SU-DHL-6 (cell line): ENCODE data around the gene FBH1.

Source experiments
- H2AFZ ChIP-seq: fragments of 200-600 bp; sonication (generic); 2 replicates; pipeline ENCODE4 v1.6.1; 2014; ENCODE audit warnings: low read depth, mild to moderate bottlenecking, moderate library complexity, mixed read lengths, antibody characterized with exemption, low read length; ENCODE audit not compliant: severe bottlenecking
- H3F3A ChIP-seq: fragments of 200-600 bp; shearing (Covaris generic); 2 replicates; pipeline ENCODE4 v1.6.0; 2016; ENCODE audit warnings: antibody characterized with exemption, mild to moderate bottlenecking; ENCODE audit not compliant: insufficient read depth
- H3K27ac ChIP-seq: fragments of 200-600 bp; sonication (generic); 2 replicates; pipeline ENCODE4 v1.5.1; 2016; ENCODE audit warnings: low read depth, mild to moderate bottlenecking, low read length, moderate library complexity, mixed read lengths
- H3K27me3 ChIP-seq: fragments of 200-600 bp; sonication (generic), shearing (Covaris generic); 2 replicates; pipeline ENCODE4 v1.6.0; 2014; ENCODE audit warnings: mild to moderate bottlenecking, low read length
- H3K36me3 ChIP-seq: fragments of 200-600 bp; sonication (generic); 2 replicates; pipeline ENCODE4 v1.6.1; 2014; ENCODE audit warnings: mild to moderate bottlenecking, low read length, mixed read lengths
- H3K4me2 ChIP-seq: fragments of 300-600, 200-600 bp; shearing (Covaris generic), sonication (generic); 2 replicates; pipeline ENCODE4 v1.6.0; 2014; ENCODE audit warnings: low read length, low read depth, mild to moderate bottlenecking; ENCODE audit not compliant: poor library complexity, severe bottlenecking
- H3K4me3 ChIP-seq: fragments of 200-600 bp; sonication (generic); 2 replicates; pipeline ENCODE4 v1.5.1; 2014; ENCODE audit warnings: antibody characterized with exemption, low read length, mild to moderate bottlenecking, mixed read lengths; ENCODE audit not compliant: insufficient read depth, poor library complexity, severe bottlenecking
- H3K79me2 ChIP-seq: fragments of 200-600 bp; sonication (generic); 2 replicates; pipeline ENCODE4 v1.6.1; 2014; ENCODE audit warnings: mild to moderate bottlenecking, low read length, moderate library complexity; ENCODE audit not compliant: insufficient read depth
- H3K9ac ChIP-seq: fragments of 200-600 bp; sonication (generic); 2 replicates; pipeline ENCODE4 v1.7.0; 2014; ENCODE audit warnings: mild to moderate bottlenecking, low read length
- H3K9me2 ChIP-seq: fragments of 200-600 bp; sonication (generic); replicated peaks from 2 replicates; pipeline ENCODE4 v1.6.1; 2014; ENCODE audit warnings: low read length; ENCODE audit not compliant: insufficient read depth
- H3K9me3 ChIP-seq: fragments of 200-600 bp; sonication (generic); 2 replicates; pipeline ENCODE4 v1.6.1; 2014; ENCODE audit warnings: low read length, mixed read lengths; ENCODE audit not compliant: insufficient read depth
- H4K20me1 ChIP-seq: fragments of 200-600 bp; sonication (generic); 2 replicates; pipeline ENCODE4 v1.6.1; 2014; ENCODE audit warnings: low read depth, mild to moderate bottlenecking, antibody characterized with exemption, low read length, moderate library complexity, mixed read lengths
- EZH2phosphoT487 ChIP-seq: fragments of 200-600 bp; sonication (generic), shearing (Covaris generic); conservative IDR thresholded peaks from 2 replicates; pipeline ENCODE4 v1.6.1; 2018; ENCODE audit warnings: mild to moderate bottlenecking, antibody characterized with exemption, low read length, moderate library complexity, mixed read lengths
- TF ChIP-seq, protein P1 (sequence below): fragments of 200-600 bp; sonication (generic); IDR thresholded peaks from one replicate; pipeline ENCODE4 v1.5.1; 2017; ENCODE audit warnings: antibody characterized with exemption, mild to moderate bottlenecking, low read length, moderate library complexity; ENCODE audit not compliant: insufficient read depth, poor library complexity, severe bottlenecking

The FBH1 gene

DNA sequence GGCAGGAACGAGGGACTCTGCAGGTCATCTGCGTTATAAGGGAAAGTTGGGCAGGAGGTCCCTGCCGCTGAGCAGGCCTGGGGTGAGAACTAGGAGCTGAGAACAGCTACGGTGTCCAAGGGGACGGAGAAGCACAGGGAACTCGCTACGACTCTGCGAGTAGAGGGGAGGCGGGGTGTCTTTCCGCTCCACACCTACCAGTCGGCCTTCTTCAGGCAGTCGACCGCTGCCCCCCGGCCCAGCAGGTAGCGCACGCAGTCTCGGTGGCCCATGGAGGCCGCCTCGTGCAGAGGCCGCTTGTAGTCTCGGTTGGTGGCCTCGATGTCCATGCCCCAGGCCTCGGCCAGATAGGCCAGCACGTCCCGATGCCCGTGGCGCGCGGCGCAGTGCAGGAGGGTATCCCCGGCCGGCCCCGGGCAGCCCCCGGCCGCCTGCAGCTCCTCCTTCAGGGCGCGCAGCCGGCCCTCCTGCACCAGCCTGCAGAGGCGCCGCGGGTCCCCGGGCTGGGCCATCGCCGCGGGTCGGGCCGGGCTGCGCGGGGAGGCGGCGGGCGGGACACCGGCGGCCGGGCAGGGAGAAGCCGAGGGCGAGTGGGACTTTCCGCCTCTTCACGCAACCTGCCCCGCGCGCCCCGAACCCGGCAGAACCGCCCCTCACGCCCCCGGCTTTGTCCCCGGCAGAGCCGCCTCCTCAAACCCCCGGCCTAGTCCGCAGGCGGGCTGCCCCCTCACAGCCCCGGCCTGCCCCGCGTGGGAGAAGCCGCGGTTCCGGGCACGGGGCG, 1.0 kb upstream of the FBH1 start:
- 0 out of 2 replicates have a peak, but pooled peaks cover 2% of the 10 kb centered on the region for H3F3A ChIP-seq
- no peaks in the 10 kb centered on the region for H3K9me2 ChIP-seq
- no peaks in the 10 kb centered on the region for H3K27me3 ChIP-seq
- H3K9ac ChIP-seq, result peak overlapping the region; percentile 92
- H4K20me1 ChIP-seq, result no peaks in the 10 kb centered on the region
- TF ChIP-seq, protein P1, sequence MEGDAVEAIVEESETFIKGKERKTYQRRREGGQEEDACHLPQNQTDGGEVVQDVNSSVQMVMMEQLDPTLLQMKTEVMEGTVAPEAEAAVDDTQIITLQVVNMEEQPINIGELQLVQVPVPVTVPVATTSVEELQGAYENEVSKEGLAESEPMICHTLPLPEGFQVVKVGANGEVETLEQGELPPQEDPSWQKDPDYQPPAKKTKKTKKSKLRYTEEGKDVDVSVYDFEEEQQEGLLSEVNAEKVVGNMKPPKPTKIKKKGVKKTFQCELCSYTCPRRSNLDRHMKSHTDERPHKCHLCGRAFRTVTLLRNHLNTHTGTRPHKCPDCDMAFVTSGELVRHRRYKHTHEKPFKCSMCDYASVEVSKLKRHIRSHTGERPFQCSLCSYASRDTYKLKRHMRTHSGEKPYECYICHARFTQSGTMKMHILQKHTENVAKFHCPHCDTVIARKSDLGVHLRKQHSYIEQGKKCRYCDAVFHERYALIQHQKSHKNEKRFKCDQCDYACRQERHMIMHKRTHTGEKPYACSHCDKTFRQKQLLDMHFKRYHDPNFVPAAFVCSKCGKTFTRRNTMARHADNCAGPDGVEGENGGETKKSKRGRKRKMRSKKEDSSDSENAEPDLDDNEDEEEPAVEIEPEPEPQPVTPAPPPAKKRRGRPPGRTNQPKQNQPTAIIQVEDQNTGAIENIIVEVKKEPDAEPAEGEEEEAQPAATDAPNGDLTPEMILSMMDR, result no peak
- no peak for TF ChIP-seq EZH2phosphoT487
- no peaks in the 10 kb centered on the region for H3K9me3 ChIP-seq
- H3K79me2 ChIP-seq, result peaks cover 33% of the 10 kb centered on the region
- peak overlapping the region; percentile 34; the same call in 1 of the 2 replicates for H3K27ac ChIP-seq
- peak overlapping the region; percentile 94 for H2AFZ ChIP-seq
- H3K4me3 ChIP-seq, result peak overlapping the region; percentile 97
- H3K4me2 ChIP-seq, result peak overlapping the region; percentile 52
- H3K36me3 ChIP-seq, result peaks cover 8% of the 10 kb centered on the region; the same call in 1 of the 2 replicates

DNA sequence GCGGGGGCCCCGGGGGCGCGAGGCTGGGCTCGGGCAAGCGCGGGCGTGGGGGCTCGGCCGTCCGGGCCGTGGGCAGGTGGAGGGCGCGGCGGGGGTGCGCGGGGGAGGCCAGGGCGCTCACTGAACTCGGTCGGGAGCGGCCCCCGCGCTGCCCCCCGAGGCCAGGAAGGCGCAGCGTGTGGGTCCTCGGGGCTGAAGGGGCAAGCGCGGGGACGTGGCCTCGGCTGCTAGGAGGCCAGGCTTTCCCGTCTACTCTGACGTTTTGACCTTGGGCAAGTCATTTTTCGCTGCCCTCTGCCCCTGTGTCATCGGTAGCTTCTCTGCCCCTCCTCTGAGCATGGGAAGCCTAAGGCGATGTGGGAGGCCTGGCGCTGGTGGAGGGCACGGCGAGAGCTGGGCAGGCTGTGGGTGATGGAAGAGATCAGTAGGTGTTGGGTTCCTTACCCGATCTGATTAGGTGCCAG, 441 bp downstream of the FBH1 start:
- Histone ChIP-seq H3K9me2 (no peaks in the 10 kb centered on the region), H4K20me1 (no peaks in the 10 kb centered on the region), H2AFZ (no peak overlapping the region), H3K4me2 (peak overlapping the region; percentile 58), H3F3A (0 out of 2 replicates have a peak, but pooled peaks cover 2% of the 10 kb centered on the region), H3K9ac (peak overlapping the region; percentile 62), H3K4me3 (peak overlapping the region; percentile 97), H3K27ac (no peak overlapping the region; the same call in 1 of the 2 replicates), H3K36me3 (peaks cover 7% of the 10 kb centered on the region; the same call in 1 of the 2 replicates), H3K79me2 (peaks cover 38% of the 10 kb centered on the region), H3K9me3 (no peaks in the 10 kb centered on the region), H3K27me3 (no peaks in the 10 kb centered on the region)
- TF ChIP-seq EZH2phosphoT487, result no peak
- TF ChIP-seq, protein P1, result no peak

DNA sequence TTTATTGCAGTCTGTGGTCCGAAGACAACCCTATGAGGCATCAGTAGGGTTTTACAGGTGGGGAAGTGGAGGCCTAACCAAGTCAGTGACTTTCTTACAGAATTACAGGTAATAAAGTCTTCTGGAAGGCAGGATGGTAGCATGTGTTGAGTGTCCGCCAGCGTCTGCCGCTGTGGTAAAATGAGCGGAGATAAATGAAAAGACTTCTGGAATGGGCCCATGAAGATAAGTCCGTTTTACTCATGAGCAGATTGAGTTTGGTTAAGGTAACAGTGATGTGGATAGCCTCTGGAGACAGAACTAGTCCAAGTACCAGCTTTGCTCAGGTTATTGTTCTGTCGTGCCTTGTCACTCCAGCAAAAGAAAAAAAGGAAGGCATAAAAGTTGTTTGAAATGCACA, 966 bp downstream of the FBH1 start:
- peaks cover 6% of the 10 kb centered on the region; the same call in 1 of the 2 replicates for H3K36me3 ChIP-seq
- H3K4me2 ChIP-seq, result peak overlapping the region; percentile 58
- no peak for TF ChIP-seq EZH2phosphoT487
- TF ChIP-seq, protein P1, result no peak
- H3K9ac ChIP-seq, result peak overlapping the region; percentile 62
- peak overlapping the region; percentile 97 for H3K4me3 ChIP-seq
- H3K9me2 ChIP-seq, result no peaks in the 10 kb centered on the region
- no peaks in the 10 kb centered on the region for H4K20me1 ChIP-seq
- H3K27ac ChIP-seq, result no peak overlapping the region
- H3K79me2 ChIP-seq, result peaks cover 38% of the 10 kb centered on the region
- H3F3A ChIP-seq, result 0 out of 2 replicates have a peak, but pooled peaks cover 2% of the 10 kb centered on the region
- no peaks in the 10 kb centered on the region for H3K27me3 ChIP-seq
- no peak overlapping the region for H2AFZ ChIP-seq
- no peaks in the 10 kb centered on the region for H3K9me3 ChIP-seq
